Esophagus muscularis mucosa (tissue), 4 donors: Measurements from ENCODE around the gene PHF23. TPM values are rescaled to one million over a fixed set of nuclear protein-coding genes. Genes with fewer than 3 reads are reported as not detected.

Source experiments
- DNase-seq: peaks from one replicate; pipeline ENCODE4 v3.0.0-alpha.2; 2017; ENCODE audit errors: extremely low spot score
- H3K27ac ChIP-seq, 4 donors: fragments of 200-600 bp; sonication (generic); replicated peaks in 1 of 4; 1 replicate in 3 of 4; 2 replicates in 1 of 4; pipeline ENCODE4 v1.5.1; 2016 to 2019; ENCODE audit warnings: mild to moderate bottlenecking in 1 of 4
- H3K27me3 ChIP-seq, 4 donors: fragments of 200-600 bp; sonication (generic); one replicate each; pipeline versions ENCODE4 v1.5.1 to v1.6.0; 2016 to 2019
- H3K36me3 ChIP-seq, 4 donors: fragments of 200-600 bp; sonication (generic); one replicate each; pipeline ENCODE4 v1.5.1; 2016 to 2019
- H3K4me1 ChIP-seq, 4 donors: fragments of 200-600 bp; sonication (generic); one replicate each; pipeline ENCODE4 v1.5.1; 2016 to 2019
- H3K4me3 ChIP-seq, 4 donors: fragments of 200-600 bp; sonication (generic); 1 replicate in 2 of 4; 2 replicates in 2 of 4; pipeline ENCODE4 v1.5.1; 2016 to 2019; ENCODE audit warnings: mild to moderate bottlenecking in 4 of 4, moderate library complexity in 1 of 4
- H3K9me3 ChIP-seq, 4 donors: fragments of 200-600 bp; sonication (generic); 1 replicate in 3 of 4; 2 replicates in 1 of 4; pipeline ENCODE4 v1.5.1; 2016 to 2019
- CTCF ChIP-seq, 3 experiments: fragments of 200-600 bp in 2 of 3; fragments of 450-650 bp in 1 of 3; sonication (generic) in 2 of 3; IDR thresholded peaks; one replicate each; pipeline ENCODE4 v1.5.1; 2017 to 2019; ENCODE audit warnings: antibody characterized with exemption in 3 of 3, mild to moderate bottlenecking in 2 of 3, moderate library complexity in 1 of 3
- EP300 ChIP-seq: sonication (generic); formaldehyde crosslinking; IDR thresholded peaks from one replicate; pipeline ENCODE4 v1.6.1; 2017; ENCODE audit warnings: antibody characterized with exemption
- POLR2A ChIP-seq: fragments of 450-650 bp; IDR thresholded peaks from one replicate; pipeline ENCODE4 v1.6.1; 2017; ENCODE audit warnings: antibody characterized with exemption, moderate library complexity, mild to moderate bottlenecking, low read depth
- POLR2AphosphoS5 ChIP-seq, 2 donors: sonication (generic); formaldehyde crosslinking; IDR thresholded peaks; one replicate each; pipeline ENCODE4 v1.6.1; 2017; ENCODE audit warnings: antibody characterized with exemption in 2 of 2
- WGBS: methylation state at CpG from one replicate; pipeline ENCODE4 v1.1.5; 2018; 5-methylcytosine and 5-hydroxymethylcytosine counted together
- intact Hi-C: fragments of 100-400 bp; cut with DNase I; formaldehyde crosslinking; loops from one replicate; pipeline ENCODE4 v1.15.1; 2023
- small RNA-seq, 3 donors: library from RNA; depleted of rRNA; stranded (forward); fragments of <200 nt; gene quantifications; one replicate each; pipeline ENCODE3, GENCODE V24; 2016
- total RNA-seq, 4 donors: library from RNA; depleted of rRNA; stranded (reverse); fragments of >200 nt; gene quantifications; one replicate each; pipeline versions ENCODE4 v1.1.0 to v1.2.1, GENCODE V29; 2016

The PHF23 gene
- total RNA-seq, 4 donors from 2014 or later, result 21.6 to 38.1 (median 24.8) TPM

DNA sequence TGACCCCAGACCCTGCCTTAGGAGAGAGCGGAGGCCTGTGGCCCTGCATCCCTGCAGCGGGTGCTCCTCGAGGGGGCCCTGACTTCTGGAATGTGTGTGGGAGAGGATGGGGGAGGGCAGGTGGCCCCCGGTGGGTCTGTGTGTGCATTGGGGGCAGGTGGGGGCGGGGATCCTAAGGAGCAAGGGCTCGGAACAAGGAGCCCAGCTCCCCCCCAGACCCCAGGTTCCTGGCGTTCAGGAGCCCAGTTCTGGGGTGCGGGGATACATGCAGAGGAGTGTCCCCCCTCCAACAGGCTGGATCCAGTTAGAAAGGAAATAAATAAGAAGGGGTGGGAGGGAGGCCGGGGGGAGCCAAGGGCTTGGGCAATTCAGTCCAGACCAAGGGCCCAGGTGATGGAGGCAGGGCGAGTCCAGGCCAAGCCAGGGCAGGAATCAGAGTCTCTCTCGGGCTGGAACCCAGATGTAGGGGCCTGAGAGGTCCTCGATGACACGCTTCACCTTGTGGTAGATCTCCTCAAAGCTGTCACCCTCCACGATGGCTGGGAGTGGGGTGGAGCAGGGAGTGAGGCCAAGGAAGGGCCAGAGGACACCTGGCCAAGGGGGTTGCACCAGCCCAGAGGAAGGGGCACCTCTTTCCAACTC, 48.9 kb downstream of the PHF23 start:
- Histone ChIP-seq H3K27me3 (no peaks in the 10 kb centered on the region), H3K9me3 (no peaks in the 10 kb centered on the region), H3K36me3 (peaks cover 22 to 57% (median 42%) of the 10 kb centered on the region in 4 donors), H3K4me3 (no peak overlapping the region), H3K4me1 (no peaks in the 10 kb centered on the region), H3K27ac (no peak overlapping the region)
- TF ChIP-seq CTCF (IDR thresholded peaks at IDR 0.05) (no peak), POLR2A (no peak), EP300 (no peak), POLR2AphosphoS5 (IDR thresholded peaks at IDR 0.05) (no peak)
- WGBS, result 87% methylated on average over 14 of the region's 14 CpGs
- DNase-seq, result no peak
- intact Hi-C loops, result no loop called here

DNA sequence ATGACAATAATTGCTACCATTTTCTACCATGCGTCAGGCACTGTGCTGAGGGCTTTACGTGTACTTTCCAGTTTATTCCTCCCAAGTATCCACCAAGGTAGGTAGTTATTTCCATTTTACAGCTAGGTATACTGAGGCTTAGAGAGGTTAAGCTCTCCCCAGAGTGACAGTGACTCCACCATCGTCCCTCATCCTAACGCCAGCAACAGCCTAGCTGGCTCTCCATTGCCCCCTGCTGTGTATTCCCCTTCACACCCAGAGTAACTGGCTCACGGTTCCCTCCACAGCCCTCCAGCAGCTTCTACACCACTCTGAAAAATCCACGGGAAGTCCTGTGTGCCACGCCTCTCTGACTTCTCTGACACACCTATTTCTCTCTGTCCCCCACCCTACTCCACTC, 53.0 kb downstream of the PHF23 start:
- no peaks in the 10 kb centered on the region for H3K9me3 ChIP-seq
- no peaks in the 10 kb centered on the region for H3K27me3 ChIP-seq
- intact Hi-C loops, result no loop called here
- no peak for TF ChIP-seq CTCF (IDR thresholded peaks at IDR 0.05)
- no peak for TF ChIP-seq EP300
- no peak for TF ChIP-seq POLR2A
- TF ChIP-seq POLR2AphosphoS5 (IDR thresholded peaks at IDR 0.05), result no peak
- H3K4me1 ChIP-seq, result no peaks in the 10 kb centered on the region
- 66% methylated on average over 7 of the region's 7 CpGs for WGBS
- H3K4me3 ChIP-seq, result no peak overlapping the region
- no peak overlapping the region for H3K27ac ChIP-seq
- DNase-seq, result no peak
- H3K36me3 ChIP-seq, result peaks cover 11 to 17% (median 12%) of the 10 kb centered on the region in 4 donors

Small RNAs within 50 kb of the gene (small RNA-seq; reads per million reads assigned to genes)
- gene AC120057.4 (0 reads per million in 3 donors), gene MIR324 (4.9 to 8.9 (median 7.2) reads per million in 3 donors), gene RF00019 (0 reads per million in 3 donors)

Other genes starting within 250 kb of the PHF23 start
- under 1 TPM in 1 of 4 donors, not detected in 3; 0.17 TPM for gene ALOX12, start 243.4 kb downstream of the PHF23 start, total RNA-seq
- gene RNASEK, start 226.8 kb downstream of the PHF23 start, total RNA-seq, result 100 to 1,000 TPM in 3 of 4 donors, 10 to 100 TPM in 1; 84.7 to 204 (median 172) TPM
- 1 to 10 TPM in 3 of 4 donors, under 1 TPM in 1; 0.83 to 5.0 (median 3.2) TPM for gene BCL6B, start 216.4 kb downstream of the PHF23 start, total RNA-seq
- gene SLC16A13, start 203.4 kb downstream of the PHF23 start, total RNA-seq, result 1 to 10 TPM in 1 of 4 donors, under 1 TPM in 3; 0.19 to 1.2 (median 0.65) TPM
- gene SLC16A11, start 195.4 kb downstream of the PHF23 start, total RNA-seq, result under 1 TPM in 3 of 4 donors, not detected in 1; 0.17 to 0.99 (median 0.26) TPM
- gene CLEC10A, start 159.2 kb downstream of the PHF23 start, total RNA-seq, result 10 to 100 TPM in 3 of 4 donors, 1 to 10 TPM in 1; 3.0 to 14.0 (median 13.1) TPM
- gene ASGR2, start 124.6 kb downstream of the PHF23 start, total RNA-seq, result 1 to 10 TPM in 1 of 4 donors, under 1 TPM in 2, not detected in 1; 0.32 to 1.5 (median 0.42) TPM
- 1 to 10 TPM in 1 of 4 donors, under 1 TPM in 1, not detected in 2; 0.52 to 2.5 TPM for gene ASGR1, start 60.1 kb downstream of the PHF23 start, total RNA-seq
- gene DLG4, start 19.6 kb downstream of the PHF23 start, total RNA-seq, result 10 to 100 TPM; 12.3 to 21.4 (median 16.5) TPM
- 100 to 1,000 TPM; 250 to 662 (median 544) TPM for gene ACADVL, start 19.5 kb downstream of the PHF23 start, total RNA-seq
- gene DVL2, start 4.9 kb downstream of the PHF23 start, total RNA-seq, result 10 to 100 TPM; 34.5 to 55.5 (median 43.7) TPM
- 100 to 1,000 TPM; 360 to 524 (median 408) TPM for gene GABARAP, start 3.0 kb upstream of the PHF23 start, total RNA-seq
- 10 to 100 TPM; 41.5 to 66.5 (median 46.6) TPM for gene CTDNEP1, start 12.3 kb upstream of the PHF23 start, total RNA-seq
- gene ELP5, start 12.8 kb upstream of the PHF23 start, total RNA-seq, result 10 to 100 TPM; 24.9 to 33.3 (median 27.8) TPM
- gene CLDN7, start 23.0 kb upstream of the PHF23 start, total RNA-seq, result 1 to 10 TPM; 1.7 to 3.4 (median 2.1) TPM
- gene SLC2A4, start 42.3 kb upstream of the PHF23 start, total RNA-seq, result 100 to 1,000 TPM; 144 to 197 (median 157) TPM
- 1 to 10 TPM; 3.6 to 8.7 (median 4.4) TPM for gene YBX2, start 55.2 kb upstream of the PHF23 start, total RNA-seq
- 100 to 1,000 TPM; 145 to 214 (median 204) TPM for gene EIF5A, start 68.2 kb upstream of the PHF23 start, total RNA-seq
- gene GPS2, start 75.9 kb upstream of the PHF23 start, total RNA-seq, result 100 to 1,000 TPM in 1 of 4 donors, 10 to 100 TPM in 3; 89.6 to 112 (median 90.2) TPM
- gene NEURL4, start 89.9 kb upstream of the PHF23 start, total RNA-seq, result 10 to 100 TPM; 13.9 to 27.0 (median 20.6) TPM
- gene ACAP1, start 97.1 kb upstream of the PHF23 start, total RNA-seq, result 10 to 100 TPM in 1 of 4 donors, 1 to 10 TPM in 3; 2.1 to 11.4 (median 4.6) TPM
- gene KCTD11, start 112.7 kb upstream of the PHF23 start, total RNA-seq, result 10 to 100 TPM in 2 of 4 donors, 1 to 10 TPM in 2; 9.1 to 18.2 (median 13.3) TPM
- gene TMEM95, start 115.7 kb upstream of the PHF23 start, total RNA-seq, result under 1 TPM in 1 of 4 donors, not detected in 3; 0.42 TPM
- 1 to 10 TPM; 2.9 to 7.5 (median 5.6) TPM for gene TNK1, start 141.6 kb upstream of the PHF23 start, total RNA-seq
- 10 to 100 TPM; 17.7 to 39.9 (median 24.3) TPM for gene PLSCR3, start 155.1 kb upstream of the PHF23 start, total RNA-seq
- gene TMEM256, start 164.6 kb upstream of the PHF23 start, total RNA-seq, result 100 to 1,000 TPM in 1 of 4 donors, 10 to 100 TPM in 3; 59.6 to 121 (median 74.7) TPM
- gene NLGN2, start 168.4 kb upstream of the PHF23 start, total RNA-seq, result 10 to 100 TPM; 12.0 to 30.2 (median 19.0) TPM
- gene SPEM1, start 180.9 kb upstream of the PHF23 start, total RNA-seq, result not detected
- not detected for gene SPEM2, start 186.2 kb upstream of the PHF23 start, total RNA-seq
- not detected for gene SPEM3, start 189.4 kb upstream of the PHF23 start, total RNA-seq
- 1 to 10 TPM; 1.2 to 6.1 (median 3.5) TPM for gene TMEM102, start 196.0 kb upstream of the PHF23 start, total RNA-seq
- 1 to 10 TPM in 2 of 4 donors, under 1 TPM in 1, not detected in 1; 0.50 to 1.9 (median 1.3) TPM for gene FGF11, start 200.1 kb upstream of the PHF23 start, total RNA-seq
- 10 to 100 TPM in 1 of 4 donors, 1 to 10 TPM in 3; 5.0 to 12.8 (median 8.1) TPM for gene CHRNB1, start 205.6 kb upstream of the PHF23 start, total RNA-seq
- gene ZBTB4, start 240.2 kb upstream of the PHF23 start, total RNA-seq, result 100 to 1,000 TPM in 2 of 4 donors, 10 to 100 TPM in 2; 57.5 to 113 (median 87.7) TPM
- not detected for gene SLC35G6, start 242.0 kb upstream of the PHF23 start, total RNA-seq
- gene POLR2A, start 244.9 kb upstream of the PHF23 start, total RNA-seq, result 10 to 100 TPM; 29.5 to 66.4 (median 46.9) TPM